ENCODE measurements around the gene SLC25A22.

- TF ChIP-seq CTCF (IDR thresholded peaks at IDR 0.05) (no peak), POLR2A (IDR thresholded peaks at IDR 0.05) (peak; percentile 84)
These were observed 20.5 kb downstream of the SLC25A22 start, which contains the start of gene GATD1 for GRCh38 chr11:777288-778255.
